Thyroid gland (tissue), 4 donors: ENCODE results near the gene CLPX.

Experiments used
- CTCF ChIP-seq, 6 experiments: fragments of 200-600 bp in 3 of 6; fragments of 450-650 bp in 3 of 6; sonication (generic) in 3 of 6; IDR thresholded peaks; one replicate each; pipeline ENCODE4 v1.5.1; 2016 to 2019; ENCODE audit warnings: antibody characterized with exemption in 6 of 6, mild to moderate bottlenecking in 2 of 6, inconsistent platforms in 1 of 6, moderate library complexity in 1 of 6
- POLR2A ChIP-seq, 2 donors: fragments of 450-650 bp; IDR thresholded peaks; one replicate each; pipeline ENCODE4 v1.6.1; 2017; ENCODE audit warnings: antibody characterized with exemption in 2 of 2, mild to moderate bottlenecking in 2 of 2, moderate library complexity in 1 of 2

DNA sequence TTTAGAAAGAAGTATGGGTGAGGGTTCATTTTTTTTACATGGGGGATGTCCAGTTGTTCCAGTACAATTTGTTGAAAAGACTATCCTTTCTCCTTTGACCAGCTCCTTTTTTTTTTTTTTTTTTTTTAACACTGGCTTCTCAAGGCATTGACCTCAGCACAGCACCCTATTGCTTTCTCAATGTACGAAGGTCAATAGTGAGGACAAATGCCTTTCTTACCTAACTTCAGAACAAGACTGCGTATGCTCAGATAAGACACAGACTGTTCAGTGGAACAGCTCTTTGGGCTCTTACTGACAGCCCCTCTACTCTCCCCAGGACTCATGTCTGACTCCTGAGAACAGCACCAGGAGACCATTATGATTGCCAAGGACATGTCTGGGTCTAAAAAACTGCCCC lies 36.6 kb upstream of the CLPX start:
- TF ChIP-seq CTCF (IDR thresholded peaks at IDR 0.05) (no peak), POLR2A (IDR thresholded peaks at IDR 0.05) (no peak)
